HEK293T (cell line): Measurements from ENCODE around the gene FLRT2.

Experiments
- CTCF ChIA-PET: fragments of 350-600 bp; formaldehyde crosslinking; extraction: SDS; loops from one replicate; lab custom pipeline; 2021; ENCODE audit warnings: antibody characterized with exemption, inconsistent platforms; lab: Yijun Ruan, JAX
- POLR2A ChIA-PET: fragments of 350-600 bp; formaldehyde crosslinking; extraction: SDS; loops from one replicate; lab custom pipeline; 2020; ENCODE audit warnings: antibody characterized with exemption, inconsistent platforms; lab: Yijun Ruan, JAX
- DNase-seq: peaks from one replicate; pipeline ENCODE4 v3.0.0; 2012; ENCODE audit warnings: mixed read lengths; ENCODE audit errors: extremely low spot score
- ARNT ChIP-seq: fragments of 450-650 bp; IDR thresholded peaks from 2 replicates; pipeline ENCODE4 v1.6.1; 2017; ENCODE audit warnings: mild to moderate bottlenecking
- BHLHE40 ChIP-seq: fragments of 450-650 bp; IDR thresholded peaks from 2 replicates; pipeline ENCODE4 v1.6.1; 2016; ENCODE audit warnings: mild to moderate bottlenecking, moderate library complexity, borderline replicate concordance
- CTBP1 ChIP-seq: fragments of 450-650 bp; IDR thresholded peaks from 2 replicates; pipeline ENCODE4 v1.6.1; 2016; ENCODE audit warnings: borderline replicate concordance
- ELF4 ChIP-seq: fragments of 450-650 bp; IDR thresholded peaks from 2 replicates; pipeline ENCODE4 v1.6.1; 2017; ENCODE audit warnings: antibody characterized with exemption
- FOXA1 ChIP-seq: fragments of 450-650 bp; IDR thresholded peaks from 2 replicates; pipeline ENCODE4 v1.6.1; 2016; ENCODE audit warnings: mild to moderate bottlenecking
- FOXK2 ChIP-seq: fragments of 450-650 bp; IDR thresholded peaks from 2 replicates; pipeline ENCODE4 v1.6.1; 2016; ENCODE audit warnings: mild to moderate bottlenecking
- FOXM1 ChIP-seq: fragments of 450-650 bp; IDR thresholded peaks from 2 replicates; pipeline ENCODE4 v1.6.1; 2017; ENCODE audit warnings: mild to moderate bottlenecking, borderline replicate concordance
- HDGF ChIP-seq: fragments of 450-650 bp; IDR thresholded peaks from 2 replicates; pipeline ENCODE4 v1.6.1; 2017; ENCODE audit warnings: antibody characterized with exemption, borderline replicate concordance
- L3MBTL2 ChIP-seq: fragments of 450-650 bp; conservative IDR thresholded peaks from 2 replicates; pipeline ENCODE4 v1.6.1; 2016; ENCODE audit warnings: mild to moderate bottlenecking
- LEF1 ChIP-seq: fragments of 450-650 bp; IDR thresholded peaks from 2 replicates; pipeline ENCODE4 v1.6.1; 2017; ENCODE audit warnings: mild to moderate bottlenecking, borderline replicate concordance
- NFRKB ChIP-seq: fragments of 450-650 bp; IDR thresholded peaks from 2 replicates; pipeline ENCODE4 v1.6.1; 2016; ENCODE audit warnings: mild to moderate bottlenecking, moderate library complexity
- PKNOX1 ChIP-seq: fragments of 450-650 bp; IDR thresholded peaks from 2 replicates; pipeline ENCODE4 v1.6.1; 2016
- SP1 ChIP-seq: fragments of 450-650 bp; IDR thresholded peaks from 2 replicates; pipeline ENCODE4 v1.6.1; 2017
- SUZ12 ChIP-seq: fragments of 450-650 bp; IDR thresholded peaks from 2 replicates; pipeline ENCODE4 v1.6.1; 2016; ENCODE audit warnings: mild to moderate bottlenecking
- TARDBP ChIP-seq: fragments of 450-650 bp; IDR thresholded peaks from 2 replicates; pipeline ENCODE4 v1.6.1; 2016
- ZNF384 ChIP-seq: fragments of 450-650 bp; IDR thresholded peaks from 2 replicates; pipeline ENCODE4 v1.6.1; 2016

Gene FLRT2

GRCh38 chr14:85695300-85695699, 165.4 kb downstream of the FLRT2 start:
- ChIA-PET CTCF (no interaction called here), POLR2A (no interaction called here)
- TF ChIP-seq SP1 (no peak), FOXM1 (no peak), ZNF384 (no peak), L3MBTL2 (no peak), SUZ12 (no peak), FOXA1 (no peak), ARNT (no peak)
- DNase-seq, result no peak

- no peak for DNase-seq
- ChIA-PET POLR2A (no interaction called here), CTCF (no interaction called here)
- TF ChIP-seq FOXK2, result no peak
- no peak for TF ChIP-seq FOXA1
- no peak for TF ChIP-seq BHLHE40
- no peak for TF ChIP-seq ELF4
- no peak for TF ChIP-seq TARDBP
- no peak for TF ChIP-seq FOXM1
- TF ChIP-seq L3MBTL2, result no peak
- TF ChIP-seq LEF1, result no peak
- no peak for TF ChIP-seq PKNOX1
- TF ChIP-seq CTBP1, result no peak
- TF ChIP-seq ZNF384, result no peak
- TF ChIP-seq SUZ12, result no peak
- TF ChIP-seq NFRKB, result no peak
- TF ChIP-seq ARNT, result no peak
- TF ChIP-seq HDGF, result no peak
- TF ChIP-seq SP1, result no peak
These were observed 171.2 kb downstream of the FLRT2 start for GRCh38 chr14:85701116-85701515.

GRCh38 chr14:85701763-85702162, 171.8 kb downstream of the FLRT2 start:
- ChIA-PET POLR2A (no interaction called here), CTCF (no interaction called here)
- DNase-seq, result no peak
- TF ChIP-seq LEF1, result no peak
- no peak for TF ChIP-seq TARDBP

- no peak for DNase-seq
- ChIA-PET CTCF (no interaction called here), POLR2A (no interaction called here)
- TF ChIP-seq LEF1 (no peak), HDGF (no peak), NFRKB (no peak), PKNOX1 (no peak), FOXM1 (no peak), FOXA1 (no peak), ARNT (no peak), ZNF384 (no peak), BHLHE40 (no peak)
These were observed 172.2 kb downstream of the FLRT2 start for GRCh38 chr14:85702191-85702590.

- POLR2A ChIA-PET, result no interaction called here
- TF ChIP-seq TARDBP (no peak), BHLHE40 (no peak), L3MBTL2 (no peak)
- CTCF ChIA-PET, result no interaction called here
- DNase-seq, result no peak
These were observed 173.1 kb downstream of the FLRT2 start for GRCh38 chr14:85702997-85703396.
